ENCODE measurements around the gene ALG14. TPM values are rescaled to one million over a fixed set of nuclear protein-coding genes. Genes with fewer than 3 reads are reported as not detected.
A peak's percentile ranks its signal among the peaks of the same experiment; 100 is the strongest.

The ALG14 gene
- total and polyA plus RNA-seq, 2 experiments from 2014 or later: 2.7 to 8.2 TPM

DNA sequence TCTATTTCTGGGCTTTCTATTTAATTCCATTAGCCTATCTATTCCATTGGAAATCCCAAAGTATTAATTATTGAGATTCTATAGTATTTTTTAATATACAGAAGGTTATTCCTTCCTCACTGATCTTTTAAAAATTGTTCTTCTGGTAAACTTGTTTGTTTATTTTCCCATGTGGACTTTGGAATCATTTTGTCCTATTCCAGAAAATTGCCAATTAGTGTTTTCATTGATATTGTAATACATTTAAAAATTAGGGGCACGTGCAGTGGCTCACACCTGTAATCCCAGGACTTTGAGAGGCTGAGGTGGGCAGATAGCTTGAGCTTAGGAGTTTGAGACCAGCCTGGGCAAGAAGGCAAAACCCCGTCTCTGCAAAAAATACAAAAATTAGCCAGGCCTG lies 36.0 kb upstream of the ALG14 start:
- no peak overlapping the region for H3K4me3 ChIP-seq
- H3K4me1 ChIP-seq (ENCODE audit: low read depth): no peaks in the 10 kb centered on the region
- no peaks in the 10 kb centered on the region for H3K36me3 ChIP-seq
- no peaks in the 10 kb centered on the region for H3K9me3 ChIP-seq (ENCODE audit: low read depth)
- DNase-seq (ENCODE audit: low read depth in 1 of 2, low spot score in 1 of 2): no peak
- TF ChIP-seq, protein P1, sequence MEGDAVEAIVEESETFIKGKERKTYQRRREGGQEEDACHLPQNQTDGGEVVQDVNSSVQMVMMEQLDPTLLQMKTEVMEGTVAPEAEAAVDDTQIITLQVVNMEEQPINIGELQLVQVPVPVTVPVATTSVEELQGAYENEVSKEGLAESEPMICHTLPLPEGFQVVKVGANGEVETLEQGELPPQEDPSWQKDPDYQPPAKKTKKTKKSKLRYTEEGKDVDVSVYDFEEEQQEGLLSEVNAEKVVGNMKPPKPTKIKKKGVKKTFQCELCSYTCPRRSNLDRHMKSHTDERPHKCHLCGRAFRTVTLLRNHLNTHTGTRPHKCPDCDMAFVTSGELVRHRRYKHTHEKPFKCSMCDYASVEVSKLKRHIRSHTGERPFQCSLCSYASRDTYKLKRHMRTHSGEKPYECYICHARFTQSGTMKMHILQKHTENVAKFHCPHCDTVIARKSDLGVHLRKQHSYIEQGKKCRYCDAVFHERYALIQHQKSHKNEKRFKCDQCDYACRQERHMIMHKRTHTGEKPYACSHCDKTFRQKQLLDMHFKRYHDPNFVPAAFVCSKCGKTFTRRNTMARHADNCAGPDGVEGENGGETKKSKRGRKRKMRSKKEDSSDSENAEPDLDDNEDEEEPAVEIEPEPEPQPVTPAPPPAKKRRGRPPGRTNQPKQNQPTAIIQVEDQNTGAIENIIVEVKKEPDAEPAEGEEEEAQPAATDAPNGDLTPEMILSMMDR (IDR thresholded peaks at IDR 0.05; ENCODE audit: low read depth, low read length): no peak
- no peaks in the 10 kb centered on the region for H3K27me3 ChIP-seq
- no peak overlapping the region for H3K27ac ChIP-seq

DNA sequence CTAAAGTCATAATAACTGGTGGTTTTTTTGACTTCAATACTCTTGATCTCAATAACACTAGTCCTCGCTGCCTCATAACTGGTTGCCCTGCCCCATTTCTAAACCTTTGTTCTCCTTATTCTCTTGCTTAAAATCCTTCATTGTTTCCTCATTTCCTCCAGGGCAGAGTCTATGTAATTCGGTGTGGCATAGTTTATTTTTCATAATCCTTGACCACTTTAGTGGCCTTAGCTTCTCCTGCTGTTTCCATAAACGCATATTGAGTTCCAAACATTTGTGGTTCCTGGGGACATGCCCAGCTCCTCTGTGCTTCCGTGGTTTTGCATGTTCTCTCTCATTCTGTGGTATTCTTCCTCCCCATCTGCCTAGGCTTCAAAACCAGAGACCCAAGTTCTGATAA lies 25.4 kb upstream of the ALG14 start:
- Histone ChIP-seq H3K4me1 (ENCODE audit: low read depth) (no peaks in the 10 kb centered on the region), H3K9me3 (ENCODE audit: low read depth) (no peaks in the 10 kb centered on the region), H3K27me3 (no peaks in the 10 kb centered on the region), H3K4me3 (no peak overlapping the region), H3K27ac (no peak overlapping the region), H3K36me3 (no peaks in the 10 kb centered on the region)
- DNase-seq (ENCODE audit: low read depth in 1 of 2, low spot score in 1 of 2): peak in 1 of 2 donors; percentile 44
- TF ChIP-seq, protein P1 (IDR thresholded peaks at IDR 0.05; ENCODE audit: low read depth, low read length): no peak

DNA sequence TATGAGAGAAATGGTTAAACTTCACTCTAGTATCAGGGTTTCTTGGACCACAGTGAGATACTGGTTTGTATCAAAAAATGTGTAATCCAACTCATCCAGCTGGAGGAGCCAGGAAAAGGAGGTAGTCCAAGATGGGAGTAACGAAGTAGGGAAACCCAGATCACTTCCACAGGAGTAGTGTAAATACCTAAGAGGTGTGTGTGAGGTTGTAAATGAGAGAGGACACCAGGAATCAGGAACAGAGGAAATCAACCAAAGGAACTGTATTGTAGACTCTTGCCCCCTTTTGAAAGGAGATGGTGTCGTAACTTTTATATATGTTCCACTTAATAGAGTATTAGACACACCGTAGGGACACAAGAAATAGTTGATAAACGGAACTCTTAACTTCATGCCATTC lies 24.7 kb upstream of the ALG14 start:
- TF ChIP-seq, protein P1 (IDR thresholded peaks at IDR 0.05; ENCODE audit: low read depth, low read length): no peak
- H3K27me3 ChIP-seq: no peaks in the 10 kb centered on the region
- H3K27ac ChIP-seq: no peak overlapping the region
- no peaks in the 10 kb centered on the region for H3K4me1 ChIP-seq (ENCODE audit: low read depth)
- no peak overlapping the region for H3K4me3 ChIP-seq
- no peaks in the 10 kb centered on the region for H3K9me3 ChIP-seq (ENCODE audit: low read depth)
- no peak for DNase-seq (ENCODE audit: low read depth in 1 of 2, low spot score in 1 of 2)
- no peaks in the 10 kb centered on the region for H3K36me3 ChIP-seq

DNA sequence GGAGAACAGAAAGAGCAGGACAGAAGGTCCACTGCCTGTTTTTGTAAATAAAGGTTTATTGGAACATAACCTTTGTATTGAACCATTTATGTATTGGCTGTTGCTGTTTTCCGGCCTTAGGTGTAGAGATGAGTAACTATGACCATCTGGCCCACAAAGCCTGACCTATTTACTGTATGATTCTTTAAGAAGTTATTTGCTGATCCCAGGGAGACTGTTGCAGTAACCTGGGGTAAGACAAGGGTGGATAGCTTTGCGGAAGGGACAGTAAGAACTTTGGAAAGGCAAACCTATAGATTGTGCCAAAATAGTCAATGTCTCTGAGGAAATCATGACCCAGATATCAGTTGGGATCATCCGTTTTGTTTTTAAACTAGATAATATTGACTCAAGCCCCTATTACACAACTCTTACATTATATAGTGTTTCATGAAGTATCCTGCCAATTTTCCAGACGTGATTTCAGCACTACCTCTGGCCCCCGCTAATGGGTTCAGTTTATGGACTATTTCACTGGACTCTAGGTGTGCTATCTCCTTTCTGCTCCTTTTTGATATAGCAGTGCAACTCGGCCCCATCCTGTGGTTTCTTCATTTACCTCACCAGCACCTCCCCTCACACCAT lies 23.6 kb upstream of the ALG14 start:
- Histone ChIP-seq H3K9me3 (ENCODE audit: low read depth) (no peaks in the 10 kb centered on the region), H3K27ac (no peak overlapping the region), H3K27me3 (no peaks in the 10 kb centered on the region), H3K4me3 (no peak overlapping the region), H3K36me3 (no peaks in the 10 kb centered on the region), H3K4me1 (ENCODE audit: low read depth) (no peaks in the 10 kb centered on the region)
- no peak for DNase-seq (ENCODE audit: low read depth in 1 of 2, low spot score in 1 of 2)
- TF ChIP-seq, protein P1 (IDR thresholded peaks at IDR 0.05; ENCODE audit: low read depth, low read length): no peak

DNA sequence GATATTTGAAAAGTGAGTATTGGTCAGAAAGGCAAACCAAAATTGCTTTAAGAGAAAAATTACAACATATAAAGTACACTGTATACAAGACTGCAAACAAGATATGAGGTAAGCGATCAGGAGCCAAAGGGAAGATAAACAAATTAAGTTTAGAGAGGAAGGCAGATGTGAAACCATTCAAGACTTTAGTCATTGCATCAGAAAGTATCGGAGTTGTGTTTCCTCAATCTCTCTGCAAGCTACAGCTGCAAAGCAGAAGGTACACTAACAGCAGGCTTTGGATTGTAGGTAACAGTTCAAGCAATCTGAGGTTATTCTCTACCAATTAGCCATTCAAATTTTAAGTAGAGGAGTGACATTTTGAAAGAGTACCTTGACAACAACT lies 23.1 kb upstream of the ALG14 start:
- Histone ChIP-seq H3K27me3 (no peaks in the 10 kb centered on the region), H3K9me3 (ENCODE audit: low read depth) (no peaks in the 10 kb centered on the region), H3K4me1 (ENCODE audit: low read depth) (no peaks in the 10 kb centered on the region), H3K27ac (no peak overlapping the region), H3K4me3 (no peak overlapping the region), H3K36me3 (no peaks in the 10 kb centered on the region)
- TF ChIP-seq, protein P1 (IDR thresholded peaks at IDR 0.05; ENCODE audit: low read depth, low read length): no peak
- no peak for DNase-seq (ENCODE audit: low read depth in 1 of 2, low spot score in 1 of 2)

All from cardiac muscle cell (in vitro differentiated cells and primary cell).